ENCODE results near the gene GTF2F1.

Gene GTF2F1

GRCh38 chr19:6392221-6393073 is 517 bp downstream of the GTF2F1 start:
- Histone ChIP-seq H3F3A (ENCODE audit: insufficient read depth, low read length) (no peaks in the 10 kb centered on the region; the same call in 1 of the 2 replicates), H3K9ac (ENCODE audit: low read length) (peak overlapping the region; percentile 93), H2AFZ (ENCODE audit: low read length) (0 out of 2 replicates have a peak overlapping the region, but pooled peaks have one; percentile 24), H3K9me2 (ENCODE audit: low read depth, low read length) (no peaks in the 10 kb centered on the region), H3K4me3 (ENCODE audit: low read depth, low read length, poor library complexity, severe bottlenecking) (peak overlapping the region; percentile 95), H3K27me3 (ENCODE audit: insufficient read depth, low read length) (no peaks in the 10 kb centered on the region), H3K36me3 (ENCODE audit: insufficient read depth, low read length) (peaks cover 32% of the 10 kb centered on the region), H4K20me1 (ENCODE audit: insufficient read depth, low read length) (no peaks in the 10 kb centered on the region), H3K27ac (ENCODE audit: low read depth, low read length, poor library complexity, severe bottlenecking) (peak overlapping the region; percentile 36), H3K4me2 (ENCODE audit: low read length) (peak overlapping the region; percentile 98), H3K4me1 (ENCODE audit: insufficient read depth, low read length, severe bottlenecking) (peaks cover 16% of the 10 kb centered on the region), H3K79me2 (ENCODE audit: insufficient read depth, low read length) (peaks cover 5% of the 10 kb centered on the region; the same call in 1 of the 2 replicates), H3K9me3 (ENCODE audit: low read length) (no peaks in the 10 kb centered on the region)
- TF ChIP-seq CTCF (IDR thresholded peaks at IDR 0.05; ENCODE audit: low read length) (no peak), EZH2 (IDR thresholded peaks at IDR 0.05; ENCODE audit: borderline replicate concordance, low read length) (no peak)

- TF ChIP-seq CTCF (IDR thresholded peaks at IDR 0.05; ENCODE audit: low read length) (no peak), EZH2 (IDR thresholded peaks at IDR 0.05; ENCODE audit: borderline replicate concordance, low read length) (no peak)
- Histone ChIP-seq H3K27me3 (ENCODE audit: insufficient read depth, low read length) (no peaks in the 10 kb centered on the region), H3K9ac (ENCODE audit: low read length) (no peak overlapping the region), H2AFZ (ENCODE audit: low read length) (no peak overlapping the region), H3K4me1 (ENCODE audit: insufficient read depth, low read length, severe bottlenecking) (peaks cover 7% of the 10 kb centered on the region), H3K36me3 (ENCODE audit: insufficient read depth, low read length) (peaks cover 66% of the 10 kb centered on the region), H3K9me2 (ENCODE audit: low read depth, low read length) (no peaks in the 10 kb centered on the region), H3K4me2 (ENCODE audit: low read length) (no peak overlapping the region), H4K20me1 (ENCODE audit: insufficient read depth, low read length) (no peaks in the 10 kb centered on the region), H3K79me2 (ENCODE audit: insufficient read depth, low read length) (peaks cover 2% of the 10 kb centered on the region; the same call in 1 of the 2 replicates), H3F3A (ENCODE audit: insufficient read depth, low read length) (no peaks in the 10 kb centered on the region), H3K9me3 (ENCODE audit: low read length) (no peaks in the 10 kb centered on the region), H3K27ac (ENCODE audit: low read depth, low read length, poor library complexity, severe bottlenecking) (no peak overlapping the region), H3K4me3 (ENCODE audit: low read depth, low read length, poor library complexity, severe bottlenecking) (no peak overlapping the region)
Measured at GRCh38 chr19:6387372-6387771, 5.6 kb downstream of the GTF2F1 start.

GRCh38 chr19:6384381-6384780 is 8.6 kb downstream of the GTF2F1 start:
- no peaks in the 10 kb centered on the region for H4K20me1 ChIP-seq (ENCODE audit: insufficient read depth, low read length)
- H2AFZ ChIP-seq (ENCODE audit: low read length): no peak overlapping the region
- no peak overlapping the region for H3K27ac ChIP-seq (ENCODE audit: low read depth, low read length, poor library complexity, severe bottlenecking)
- no peaks in the 10 kb centered on the region for H3F3A ChIP-seq (ENCODE audit: insufficient read depth, low read length)
- H3K9me2 ChIP-seq (ENCODE audit: low read depth, low read length): no peaks in the 10 kb centered on the region
- no peaks in the 10 kb centered on the region for H3K9me3 ChIP-seq (ENCODE audit: low read length)
- H3K4me1 ChIP-seq (ENCODE audit: insufficient read depth, low read length, severe bottlenecking): no peaks in the 10 kb centered on the region
- TF ChIP-seq CTCF (IDR thresholded peaks at IDR 0.05; ENCODE audit: low read length): no peak
- no peak for TF ChIP-seq EZH2 (IDR thresholded peaks at IDR 0.05; ENCODE audit: borderline replicate concordance, low read length)
- no peak overlapping the region for H3K9ac ChIP-seq (ENCODE audit: low read length)
- no peaks in the 10 kb centered on the region for H3K27me3 ChIP-seq (ENCODE audit: insufficient read depth, low read length)
- no peaks in the 10 kb centered on the region for H3K79me2 ChIP-seq (ENCODE audit: insufficient read depth, low read length)
- H3K4me2 ChIP-seq (ENCODE audit: low read length): no peak overlapping the region
- H3K36me3 ChIP-seq (ENCODE audit: insufficient read depth, low read length): peaks cover 79% of the 10 kb centered on the region
- H3K4me3 ChIP-seq (ENCODE audit: low read depth, low read length, poor library complexity, severe bottlenecking): no peak overlapping the region

All from OCI-LY1 (cell line).